HepG2 (cell line): ENCODE measurements around the gene TSPAN9. TPM values are rescaled to one million over a fixed set of nuclear protein-coding genes. Genes with fewer than 3 reads are reported as not detected.

Experiments
- ATAC-seq: fragments of 200-7000 bp; cut with Tn5 transposase; 3 replicates; pipeline ENCODE4 v1.9.1; 2020; ENCODE audit warnings: mild to moderate bottlenecking, moderate library complexity
- BruUV-seq: library from RNA; stranded (reverse); fragments of 400-500 nt; replicated peaks from 2 replicates; lab custom pipeline; 2021; lab: Mats Ljungman, UMichigan
- CTCF ChIA-PET: fragments of 300-600 bp; formaldehyde crosslinking; extraction: SDS; loops from one replicate; lab custom pipeline; 2021; ENCODE audit warnings: low total read pairs, inconsistent platforms, low intra/inter-chr PET ratio; lab: Yijun Ruan, JAX
- POLR2A ChIA-PET: fragments of 350-600 bp; sonication (Branson Sonifier 250); formaldehyde crosslinking; loops from one replicate; lab custom pipeline; 2020; ENCODE audit warnings: antibody characterized with exemption, inconsistent platforms; lab: Yijun Ruan, JAX
- DNase-seq: peaks from one replicate; pipeline ENCODE4 v3.0.0-alpha.2; 2015; ENCODE audit warnings: low spot score
- FAIRE-seq: peaks from 3 replicates; lab custom pipeline; 2011; peaks lifted over from hg19 to GRCh38; lab: Jason Lieb, UNC
- H2AFZ ChIP-seq: one replicate; pipeline ENCODE4 v1.6.1; 2011; ENCODE audit warnings: low read length, inconsistent platforms
- H3K27ac ChIP-seq: fragments of 300-600 bp; 3 replicates; pipeline ENCODE4 v1.8.0; 2011; ENCODE audit warnings: mixed run types, mild to moderate bottlenecking, mixed read lengths, low read length, inconsistent platforms; ENCODE audit not compliant: insufficient read depth; ENCODE audit errors: extremely low read length
- H3K27me3 ChIP-seq, 2 experiments: fragments of 200-600 bp in 1 of 2; 2 replicates in 1 of 2; 3 replicates in 1 of 2; pipeline versions ENCODE4 v1.6.0 to v1.8.0; 2011; ENCODE audit warnings: low read length in 2 of 2, mild to moderate bottlenecking in 2 of 2, moderate library complexity in 2 of 2, inconsistent platforms in 1 of 2; ENCODE audit not compliant: insufficient read depth in 2 of 2, control insufficient read depth in 1 of 2
- H3K36me3 ChIP-seq, 2 experiments: fragments of 200-600 bp in 1 of 2; replicated peaks in 1 of 2; 2 replicates in 1 of 2; 3 replicates in 1 of 2; pipeline versions ENCODE4 v1.5.1 to v1.8.0; 2011; ENCODE audit warnings: low read length in 2 of 2, inconsistent platforms in 1 of 2; ENCODE audit not compliant: insufficient read depth in 2 of 2, control insufficient read depth in 1 of 2
- H3K4me1 ChIP-seq: 2 replicates; pipeline ENCODE4 v1.5.1; 2012; ENCODE audit warnings: low read length, inconsistent platforms; ENCODE audit not compliant: insufficient read depth
- H3K4me2 ChIP-seq: 2 replicates; pipeline ENCODE4 v1.6.0; 2011; ENCODE audit warnings: low read depth, low read length, inconsistent platforms
- H3K4me3 ChIP-seq, 3 experiments: fragments of 200-600 bp in 1 of 3; sonication (generic), shearing (Covaris generic) in 1 of 3; replicated peaks in 1 of 3; 2 replicates each; pipeline ENCODE4 v1.5.1; 2011 to 2016; ENCODE audit warnings: low read length in 3 of 3, inconsistent platforms in 2 of 3, low read depth in 2 of 3, mild to moderate bottlenecking in 2 of 3, control low read depth in 1 of 3, mixed read lengths in 1 of 3; ENCODE audit not compliant: insufficient read depth in 1 of 3
- H3K79me2 ChIP-seq: one replicate; pipeline ENCODE4 v1.6.1; 2011; ENCODE audit warnings: low read length, inconsistent platforms; ENCODE audit not compliant: insufficient read depth
- H3K9ac ChIP-seq: 2 replicates; pipeline ENCODE4 v1.6.0; 2011; ENCODE audit warnings: mild to moderate bottlenecking, low read depth, low read length, inconsistent platforms; ENCODE audit not compliant: insufficient read depth
- H3K9me3 ChIP-seq: 2 replicates; pipeline ENCODE4 v1.5.1; 2012; ENCODE audit warnings: mild to moderate bottlenecking, low read length
- H4K20me1 ChIP-seq: 2 replicates; pipeline ENCODE4 v1.6.0; 2011; ENCODE audit warnings: inconsistent platforms, mild to moderate bottlenecking, low read length, moderate library complexity; ENCODE audit not compliant: insufficient read depth
- CEBPB ChIP-seq: IDR thresholded peaks from 2 replicates; pipeline ENCODE4 v1.6.1; 2011; ENCODE audit warnings: low read depth, low read length, improper control_type of control experiment, borderline replicate concordance
- NFIB ChIP-seq: sonication (generic); formaldehyde crosslinking; IDR thresholded peaks from 2 replicates; pipeline ENCODE4 v1.9.0; 2021; ENCODE audit warnings: missing genetic modification reagents, mild to moderate bottlenecking, borderline replicate concordance
- TEF ChIP-seq: sonication (generic); formaldehyde crosslinking; IDR thresholded peaks from 2 replicates; pipeline ENCODE4 v1.5.0; 2020; ENCODE audit warnings: missing genetic modification reagents
- ZFP36 ChIP-seq: fragments of 150-350 bp; IDR thresholded peaks from 2 replicates; pipeline ENCODE4 v1.6.1; 2018; ENCODE audit warnings: borderline replicate concordance, low read length, low read depth; ENCODE audit not compliant: partially characterized antibody
- WGBS: methylation state at CpG from one replicate; pipeline ENCODE4 v1.1.6; 2017; ENCODE audit warnings: low lambda C conversion rate; 5-methylcytosine and 5-hydroxymethylcytosine counted together
- in situ Hi-C: cut with HindIII; loops from 2 replicates; pipeline ENCODE4 v1.10.0; 2017; ENCODE audit warnings: low pct_unique_long_range_greater_than_20kb; ENCODE audit not compliant: extremely low pct_ligation_motif_present
- intact Hi-C: fragments of 100-400 bp; cut with micrococcal nuclease; formaldehyde crosslinking; loops from one replicate; pipeline ENCODE4 v1.10.0; 2022; ENCODE audit not compliant: unreplicated experiment
- polyA plus RNA-seq, 8 experiments: library from polyadenylated mRNA; depleted of rRNA in 3 of 8; stranded (reverse) in 7 of 8; unstranded in 1 of 8; fragments of >200 nt; fragmentation: Illumina TruSeq in 4 of 8; extraction: Trizol in 4 of 8; gene quantifications; 2 replicates each; pipeline versions ENCODE4 v1.2.1 to v1.2.3, GENCODE V29; 2011 to 2016; ENCODE audit warnings: low read depth in 4 of 8, missing spikeins in 1 of 8, mixed read lengths in 1 of 8; ENCODE audit not compliant: insufficient read depth in 1 of 8
- total RNA-seq, 5 experiments: library from RNA; depleted of rRNA; stranded (reverse); fragments of >200 nt; fragmentation: Illumina TruSeq; extraction: Trizol; gene quantifications; 2 replicates each; pipeline ENCODE4 v1.2.3, GENCODE V29; 2016; ENCODE audit warnings: low read depth in 1 of 5
- TF ChIP-seq, protein P1 (sequence below): sonication (generic); formaldehyde crosslinking; IDR thresholded peaks from 2 replicates; pipeline ENCODE4 v1.8.1; 2022; ENCODE audit warnings: low read depth, mild to moderate bottlenecking, missing genetic modification reagents

Gene TSPAN9
- total and polyA plus RNA-seq, 2 of the 13 experiments (the other 11 are each of a cell fraction or from before 2014, with no cell fraction given) = 18.1 to 42.3 TPM

DNA sequence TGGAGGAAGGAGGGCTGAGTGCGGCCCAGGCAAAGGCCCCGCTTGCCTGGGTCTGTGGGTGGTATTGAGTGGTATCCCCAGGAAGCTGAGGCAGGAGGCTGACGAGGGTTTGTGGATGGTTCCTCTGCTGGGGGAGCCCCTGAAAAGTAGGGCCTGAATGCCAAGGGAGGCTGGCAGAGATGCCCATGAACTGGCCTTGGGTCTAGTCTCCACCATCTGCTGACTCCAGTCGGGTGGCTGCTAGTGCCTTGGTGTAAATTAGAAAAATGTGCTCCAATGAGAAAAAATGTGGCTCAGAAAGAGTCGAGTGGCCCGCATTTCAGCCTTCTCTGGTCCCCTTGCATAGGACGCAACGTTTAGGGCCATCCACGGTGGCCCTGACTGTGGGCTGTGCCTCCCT lies 232.6 kb downstream of the TSPAN9 start:
- H3K27ac ChIP-seq = no peak overlapping the region
- no peak for DNase-seq
- ATAC-seq = no peak
- in situ Hi-C loops (loop anchor here (10.0 kb wide), 2 partner anchors 335 to 965 kb away; partner anchors contain the start of gene CCND2), intact Hi-C loops (no loop called here)
- 11% methylated on average over 1 of the region's 9 CpGs for WGBS
- H2AFZ ChIP-seq = no peak overlapping the region
- CTCF ChIA-PET = no interaction called here
- no peak overlapping the region for H3K4me3 ChIP-seq
- H3K9me3 ChIP-seq = no peaks in the 10 kb centered on the region
- H3K27me3 ChIP-seq = peaks cover 19 to 88% of the 10 kb centered on the region in 2 experiments
- no peak for TF ChIP-seq CEBPB
- TF ChIP-seq ZFP36 = no peak
- no peak for TF ChIP-seq NFIB (CRISPR knock-in tag)
- no peak for TF ChIP-seq TEF (CRISPR knock-in tag)
- TF ChIP-seq, protein P1, sequence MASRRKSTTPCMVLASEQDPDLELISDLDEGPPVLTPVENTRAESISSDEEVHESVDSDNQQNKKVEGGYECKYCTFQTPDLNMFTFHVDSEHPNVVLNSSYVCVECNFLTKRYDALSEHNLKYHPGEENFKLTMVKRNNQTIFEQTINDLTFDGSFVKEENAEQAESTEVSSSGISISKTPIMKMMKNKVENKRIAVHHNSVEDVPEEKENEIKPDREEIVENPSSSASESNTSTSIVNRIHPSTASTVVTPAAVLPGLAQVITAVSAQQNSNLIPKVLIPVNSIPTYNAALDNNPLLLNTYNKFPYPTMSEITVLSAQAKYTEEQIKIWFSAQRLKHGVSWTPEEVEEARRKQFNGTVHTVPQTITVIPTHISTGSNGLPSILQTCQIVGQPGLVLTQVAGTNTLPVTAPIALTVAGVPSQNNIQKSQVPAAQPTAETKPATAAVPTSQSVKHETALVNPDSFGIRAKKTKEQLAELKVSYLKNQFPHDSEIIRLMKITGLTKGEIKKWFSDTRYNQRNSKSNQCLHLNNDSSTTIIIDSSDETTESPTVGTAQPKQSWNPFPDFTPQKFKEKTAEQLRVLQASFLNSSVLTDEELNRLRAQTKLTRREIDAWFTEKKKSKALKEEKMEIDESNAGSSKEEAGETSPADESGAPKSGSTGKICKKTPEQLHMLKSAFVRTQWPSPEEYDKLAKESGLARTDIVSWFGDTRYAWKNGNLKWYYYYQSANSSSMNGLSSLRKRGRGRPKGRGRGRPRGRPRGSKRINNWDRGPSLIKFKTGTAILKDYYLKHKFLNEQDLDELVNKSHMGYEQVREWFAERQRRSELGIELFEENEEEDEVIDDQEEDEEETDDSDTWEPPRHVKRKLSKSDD (CRISPR knock-in tag) = no peak
- H3K4me1 ChIP-seq = peaks cover 3% of the 10 kb centered on the region
- BruUV-seq = no TSS peak
- POLR2A ChIA-PET = no interaction called here
- H3K36me3 ChIP-seq = no peaks in the 10 kb centered on the region
- no peaks in the 10 kb centered on the region for H4K20me1 ChIP-seq
- H3K79me2 ChIP-seq = no peaks in the 10 kb centered on the region
- no peak for FAIRE-seq
- no peak overlapping the region for H3K9ac ChIP-seq
- no peak overlapping the region for H3K4me2 ChIP-seq
